ENCODE data around the gene CAP2. TPM values are rescaled to one million over a fixed set of nuclear protein-coding genes. Genes with fewer than 3 reads are reported as not detected.

The CAP2 gene
- total and polyA plus RNA-seq, 9 donors, result 2.0 to 21.7 (median 5.0) TPM

DNA sequence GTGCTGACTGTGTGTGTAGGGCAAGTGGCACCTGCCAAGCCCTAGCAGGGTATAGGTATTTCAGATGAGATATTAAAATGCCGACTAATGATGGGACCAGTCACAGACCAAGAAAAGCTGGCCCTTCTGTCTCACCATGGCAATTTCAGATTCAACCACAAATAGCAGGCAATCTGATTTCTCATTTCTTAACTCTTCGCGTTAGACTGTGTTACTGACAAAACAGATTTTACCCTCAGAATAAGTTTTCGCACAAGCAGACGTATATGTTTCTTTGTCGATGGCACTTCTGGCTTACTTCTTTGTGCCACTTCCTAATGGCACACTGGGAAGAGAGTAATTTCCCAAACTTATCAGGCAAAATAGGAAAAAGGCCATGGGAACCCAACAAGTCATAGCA is 58.7 kb downstream of the CAP2 start:
- no peaks in the 10 kb centered on the region for H3K27me3 ChIP-seq
- DNase-seq, result no peak
- WGBS, 3 donors, result 95 to 97% (median 96%) methylated on average over 6 of the region's 6 CpGs

DNA sequence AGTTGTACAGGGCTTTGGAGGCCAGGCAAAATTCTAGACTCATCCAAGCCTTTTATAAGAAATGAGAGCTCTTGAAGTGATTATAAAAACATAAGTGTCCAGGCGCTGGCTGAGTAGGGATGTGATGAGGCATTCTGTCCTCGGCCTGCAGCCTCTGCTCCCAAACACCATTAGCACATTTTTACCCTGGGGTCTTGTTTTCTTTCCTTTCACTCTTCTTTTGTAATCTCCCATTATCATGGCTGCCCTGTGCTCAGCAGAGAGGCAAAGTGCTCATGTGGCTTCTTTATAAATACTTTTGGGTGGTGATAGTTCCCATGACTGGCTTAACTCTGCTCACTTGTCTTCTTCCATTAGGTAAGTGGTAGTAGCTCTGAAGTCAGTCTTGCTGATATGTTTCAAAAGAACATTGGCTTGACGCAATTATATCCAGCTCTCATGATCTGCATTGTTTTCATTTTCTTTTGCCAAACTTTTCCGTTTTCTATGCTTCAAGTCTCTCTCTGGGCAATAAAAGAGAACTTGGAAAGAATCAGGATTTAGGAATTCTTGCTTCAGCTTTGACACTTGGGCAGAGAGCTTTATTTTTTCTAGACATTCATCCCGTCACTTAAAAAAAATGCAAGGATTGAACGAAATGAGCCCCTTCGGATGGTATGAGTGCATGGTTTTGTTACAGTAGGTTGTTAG is 61.1 kb downstream of the CAP2 start:
- Histone ChIP-seq H3K27me3 (no peaks in the 10 kb centered on the region), H3K4me3 (no peak overlapping the region), H3K9me3 (no peaks in the 10 kb centered on the region), H3K27ac (no peak overlapping the region), H3K4me1 (ENCODE audit: insufficient read depth) (no peaks in the 10 kb centered on the region), H3K36me3 (no peaks in the 10 kb centered on the region)
- WGBS, 3 donors, result 63 to 83% (median 82%) methylated on average over 7 of the region's 7 CpGs
- TF ChIP-seq POLR2A (IDR thresholded peaks at IDR 0.05), result no peak
- no peak for DNase-seq
- intact Hi-C loops (cut with DNase I), result no loop called here

More for the DNA sequence above, 58.7 kb downstream of the CAP2 start:
- Histone ChIP-seq H3K4me3 (no peak overlapping the region), H3K36me3 (no peaks in the 10 kb centered on the region), H3K4me1 (ENCODE audit: insufficient read depth) (no peaks in the 10 kb centered on the region), H3K9me3 (no peaks in the 10 kb centered on the region), H3K27ac (no peak overlapping the region)
- no peak for TF ChIP-seq POLR2A (IDR thresholded peaks at IDR 0.05)
- TF ChIP-seq, protein P1, sequence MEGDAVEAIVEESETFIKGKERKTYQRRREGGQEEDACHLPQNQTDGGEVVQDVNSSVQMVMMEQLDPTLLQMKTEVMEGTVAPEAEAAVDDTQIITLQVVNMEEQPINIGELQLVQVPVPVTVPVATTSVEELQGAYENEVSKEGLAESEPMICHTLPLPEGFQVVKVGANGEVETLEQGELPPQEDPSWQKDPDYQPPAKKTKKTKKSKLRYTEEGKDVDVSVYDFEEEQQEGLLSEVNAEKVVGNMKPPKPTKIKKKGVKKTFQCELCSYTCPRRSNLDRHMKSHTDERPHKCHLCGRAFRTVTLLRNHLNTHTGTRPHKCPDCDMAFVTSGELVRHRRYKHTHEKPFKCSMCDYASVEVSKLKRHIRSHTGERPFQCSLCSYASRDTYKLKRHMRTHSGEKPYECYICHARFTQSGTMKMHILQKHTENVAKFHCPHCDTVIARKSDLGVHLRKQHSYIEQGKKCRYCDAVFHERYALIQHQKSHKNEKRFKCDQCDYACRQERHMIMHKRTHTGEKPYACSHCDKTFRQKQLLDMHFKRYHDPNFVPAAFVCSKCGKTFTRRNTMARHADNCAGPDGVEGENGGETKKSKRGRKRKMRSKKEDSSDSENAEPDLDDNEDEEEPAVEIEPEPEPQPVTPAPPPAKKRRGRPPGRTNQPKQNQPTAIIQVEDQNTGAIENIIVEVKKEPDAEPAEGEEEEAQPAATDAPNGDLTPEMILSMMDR (IDR thresholded peaks at IDR 0.05), result no peak
- TF ChIP-seq EP300 (IDR thresholded peaks at IDR 0.05), result no peak
- intact Hi-C loops (cut with DNase I), result no loop called here

DNA sequence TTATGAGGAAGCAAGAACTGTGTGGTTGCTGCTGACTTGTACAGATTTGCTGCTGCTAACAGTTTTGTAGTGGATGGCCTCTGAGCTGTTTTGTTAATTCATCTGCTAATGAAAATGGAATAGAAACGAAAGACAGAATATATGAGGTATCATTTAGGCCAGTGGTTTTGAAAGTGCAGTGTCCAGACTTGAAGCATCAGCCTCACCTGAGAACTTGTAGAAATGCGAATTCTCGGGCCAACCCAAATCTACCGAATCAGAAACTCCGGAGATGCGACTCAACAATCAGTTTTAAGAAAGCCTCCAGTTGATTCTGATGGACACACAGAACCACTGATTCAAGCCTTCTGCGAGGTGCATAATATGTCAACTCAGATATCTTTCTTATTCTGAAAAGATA is 62.5 kb downstream of the CAP2 start:
- Histone ChIP-seq H3K4me3 (no peak overlapping the region), H3K4me1 (ENCODE audit: insufficient read depth) (no peaks in the 10 kb centered on the region), H3K9me3 (no peaks in the 10 kb centered on the region), H3K36me3 (no peaks in the 10 kb centered on the region), H3K27ac (no peak overlapping the region), H3K27me3 (no peaks in the 10 kb centered on the region)
- WGBS, 3 donors, result 95 to 96% (median 96%) methylated on average over 7 of the region's 7 CpGs
- TF ChIP-seq POLR2A (IDR thresholded peaks at IDR 0.05) (no peak), EP300 (IDR thresholded peaks at IDR 0.05) (no peak)
- TF ChIP-seq, protein P1 (IDR thresholded peaks at IDR 0.05), result no peak
- intact Hi-C loops (cut with DNase I), result no loop called here
- DNase-seq, result no peak

DNA sequence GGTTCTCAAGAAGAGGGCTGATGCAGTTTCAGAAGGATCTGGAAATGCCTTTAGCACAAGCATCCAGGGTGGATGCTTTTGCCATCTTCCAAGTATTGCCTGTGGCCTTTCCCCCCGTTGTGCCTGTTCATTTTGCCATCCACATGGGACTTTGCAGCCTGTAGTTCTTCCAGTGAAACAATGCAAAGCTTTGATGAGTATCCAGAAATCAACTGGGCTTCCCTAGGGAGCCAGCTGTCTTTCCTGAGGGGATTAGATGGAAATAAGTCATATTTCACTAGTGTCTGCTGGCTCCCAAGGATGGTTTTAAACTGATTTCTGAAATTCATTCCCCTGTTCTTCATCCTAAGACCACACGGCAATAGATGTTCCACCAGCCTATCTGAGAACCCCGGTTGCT is 63.3 kb downstream of the CAP2 start:
- Histone ChIP-seq H3K27me3 (no peaks in the 10 kb centered on the region), H3K9me3 (no peaks in the 10 kb centered on the region), H3K36me3 (no peaks in the 10 kb centered on the region), H3K27ac (no peak overlapping the region), H3K4me3 (no peak overlapping the region), H3K4me1 (ENCODE audit: insufficient read depth) (no peaks in the 10 kb centered on the region)
- intact Hi-C loops (cut with DNase I), result no loop called here
- WGBS, 3 donors, result 75 to 78% (median 76%) methylated on average over 3 of the region's 3 CpGs
- TF ChIP-seq, protein P1 (IDR thresholded peaks at IDR 0.05), result no peak
- TF ChIP-seq EP300 (IDR thresholded peaks at IDR 0.05) (no peak), POLR2A (IDR thresholded peaks at IDR 0.05) (no peak)
- DNase-seq, result no peak

DNA sequence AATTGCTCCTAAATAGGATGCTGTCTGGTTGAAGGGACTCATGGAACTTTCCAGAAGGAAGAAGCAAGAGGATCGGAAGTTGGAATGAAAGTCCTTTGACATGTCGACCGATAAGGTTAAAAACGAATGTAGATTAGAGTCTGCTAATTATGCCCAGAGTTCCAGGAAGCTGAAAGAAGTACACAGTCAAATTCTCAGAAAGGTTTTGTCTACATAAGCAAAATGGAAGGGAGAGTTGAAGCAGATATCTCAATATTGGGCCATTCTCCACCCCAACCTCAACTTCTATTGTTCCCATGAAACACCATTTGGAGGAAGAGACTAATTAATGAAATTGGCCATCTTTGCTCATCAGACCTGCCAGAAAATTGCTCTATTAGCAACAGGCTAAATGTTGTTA is 64.0 kb downstream of the CAP2 start:
- Histone ChIP-seq H3K27ac (no peak overlapping the region), H3K4me1 (ENCODE audit: insufficient read depth) (no peaks in the 10 kb centered on the region), H3K27me3 (no peaks in the 10 kb centered on the region), H3K9me3 (no peaks in the 10 kb centered on the region), H3K4me3 (no peak overlapping the region), H3K36me3 (no peaks in the 10 kb centered on the region)
- 91 to 94% (median 93%) methylated on average over 4 of the region's 4 CpGs for WGBS, 3 donors
- TF ChIP-seq POLR2A (IDR thresholded peaks at IDR 0.05), result no peak
- TF ChIP-seq, protein P1 (IDR thresholded peaks at IDR 0.05), result no peak
- TF ChIP-seq EP300 (IDR thresholded peaks at IDR 0.05), result no peak
- DNase-seq, result no peak
- intact Hi-C loops (cut with DNase I), result no loop called here
